GM18511 (cell line): ENCODE data around the gene CSMD2.
"Not testable (repeated sequence)": the region's sequence is repeated elsewhere in the genome, so short reads cannot be mapped to it uniquely, and the experiment has no call there.

Experiments
- ATAC-seq: cut with Tn5 transposase; IDR thresholded peaks from one replicate; pipeline ENCODE4 v1.9.1; 2021; ENCODE audit warnings: mild to moderate bottlenecking, moderate library complexity; ENCODE audit not compliant: unreplicated experiment

CSMD2 gene

DNA sequence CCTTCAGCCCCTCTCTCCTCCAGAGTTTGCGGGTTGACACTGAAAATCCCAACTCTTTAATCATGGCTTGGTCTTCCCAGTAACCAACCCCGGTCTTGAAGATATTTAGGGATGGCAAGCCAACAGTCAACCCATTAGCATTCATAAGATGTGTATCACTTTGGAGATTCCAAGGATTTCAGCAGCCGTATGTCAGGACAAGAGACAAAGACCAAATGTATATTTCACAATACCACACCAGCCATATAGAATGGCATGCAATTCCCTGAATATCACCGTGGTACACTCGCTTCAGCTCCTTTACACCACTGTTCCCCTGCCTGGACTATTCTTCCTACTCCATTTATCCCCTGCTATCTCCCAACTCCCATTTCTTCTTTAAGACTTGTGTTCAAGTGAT, 109.2 kb downstream of the CSMD2 start:
- no peak for ATAC-seq

DNA sequence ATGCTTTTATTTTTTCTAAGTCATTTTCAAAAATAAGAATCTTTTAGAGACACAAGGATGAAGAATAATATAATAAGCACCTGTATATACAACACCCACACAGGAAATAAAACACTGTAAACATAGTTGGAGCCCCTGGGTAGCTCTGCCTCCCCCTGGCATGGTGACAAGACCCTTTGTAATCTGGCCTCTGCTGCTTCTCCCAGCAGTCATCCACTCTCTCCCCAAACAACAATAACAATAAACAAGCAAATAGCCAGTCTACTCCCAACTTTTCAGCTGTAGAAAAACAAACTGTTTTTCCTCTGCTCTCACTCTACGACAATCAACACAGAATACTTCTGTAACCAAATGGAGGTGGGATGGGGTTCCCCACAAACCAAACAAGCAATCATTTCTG, 110.1 kb downstream of the CSMD2 start:
- no peak for ATAC-seq

DNA sequence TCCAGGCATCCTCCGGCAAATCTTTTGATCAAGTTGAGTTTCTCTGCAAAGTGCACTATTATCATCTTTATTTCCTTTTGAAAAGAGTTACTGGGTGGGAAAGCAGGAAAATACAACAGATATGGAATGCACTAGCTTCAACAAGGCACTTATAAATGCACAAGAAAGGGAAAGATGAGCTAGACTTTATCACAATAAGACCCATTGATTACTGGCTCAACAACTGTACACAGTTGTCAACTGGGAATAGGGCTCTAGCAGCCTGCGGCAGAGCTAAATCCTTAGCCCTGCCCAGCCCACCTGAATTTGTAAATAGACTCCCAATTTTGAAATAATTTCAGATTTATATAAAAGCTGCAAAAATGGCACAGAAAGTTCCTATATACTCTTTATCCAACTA, 111.4 kb downstream of the CSMD2 start:
- no peak for ATAC-seq

DNA sequence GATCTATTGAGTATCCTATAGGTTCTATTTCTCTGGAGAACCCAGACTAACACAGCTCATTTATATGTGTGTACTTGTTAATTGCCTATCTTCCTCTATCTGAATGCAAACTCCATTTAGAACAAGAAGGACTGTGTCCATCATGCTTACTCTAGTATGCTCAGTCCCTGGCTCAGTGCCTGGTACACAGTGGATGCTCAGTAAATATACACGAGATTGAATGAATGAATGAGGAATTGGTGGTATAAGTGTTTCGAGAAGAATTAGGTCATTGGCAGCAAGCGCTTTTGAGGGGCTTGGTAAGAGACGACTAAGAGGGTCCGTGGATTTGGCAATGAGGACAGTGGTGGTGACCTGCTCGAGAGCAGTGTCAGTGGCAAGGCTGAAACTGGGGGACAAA, 112.5 kb downstream of the CSMD2 start:
- no peak for ATAC-seq

DNA sequence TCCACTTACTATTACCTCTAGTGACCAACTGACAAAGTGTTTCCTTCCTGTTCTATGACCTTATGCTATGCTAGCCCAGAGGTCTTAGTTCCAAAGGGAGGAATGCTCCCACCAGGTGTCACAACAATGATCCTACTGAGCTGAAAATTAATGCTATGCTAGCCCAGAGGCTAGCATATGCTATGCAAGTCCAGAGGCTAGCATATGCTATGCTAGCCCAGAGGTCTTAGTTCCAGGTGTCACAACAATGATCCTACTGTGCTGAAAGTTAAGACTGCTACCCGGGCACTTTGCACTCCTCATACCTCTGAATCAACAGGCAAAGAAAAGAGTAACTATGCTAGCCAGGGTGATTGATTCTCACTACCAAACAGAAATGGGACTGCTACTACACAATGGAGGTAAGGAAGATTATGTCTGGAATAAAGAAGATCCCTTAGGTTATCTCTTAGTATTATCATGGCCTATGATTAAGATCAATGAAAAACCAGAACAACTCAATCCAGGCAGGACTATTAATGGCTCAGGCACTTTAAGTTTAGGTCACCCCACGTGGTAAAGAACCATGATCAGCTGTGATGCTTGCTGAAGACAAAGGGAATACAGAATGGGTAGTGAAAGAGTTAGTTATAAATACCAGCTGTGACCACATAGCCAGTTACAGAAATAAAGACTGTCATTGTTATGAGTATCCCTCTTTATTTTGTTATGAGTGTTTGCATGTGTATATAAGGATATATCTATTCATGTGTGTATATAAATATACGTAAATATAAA, 114.1 kb downstream of the CSMD2 start:
- no peak for ATAC-seq

DNA sequence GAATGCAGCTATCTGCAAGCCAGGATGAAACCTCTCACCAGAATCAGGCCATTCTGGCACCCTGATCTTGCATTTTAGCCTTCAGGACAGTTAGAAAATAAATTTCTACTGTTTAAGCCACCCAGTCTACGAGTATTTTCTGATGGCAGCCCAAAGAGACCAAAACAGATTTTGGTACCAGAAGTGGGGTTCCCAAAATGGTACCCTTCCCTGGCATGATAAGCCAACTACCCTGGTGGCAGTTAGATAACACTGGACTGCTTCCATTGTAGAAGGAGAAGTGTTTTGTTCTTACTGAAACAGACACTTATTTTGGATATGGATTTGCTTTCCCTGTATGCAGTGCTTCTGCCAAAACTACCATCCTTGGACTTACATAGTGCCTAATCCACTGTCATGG, 115.0 kb downstream of the CSMD2 start:
- ATAC-seq, result no peak

DNA sequence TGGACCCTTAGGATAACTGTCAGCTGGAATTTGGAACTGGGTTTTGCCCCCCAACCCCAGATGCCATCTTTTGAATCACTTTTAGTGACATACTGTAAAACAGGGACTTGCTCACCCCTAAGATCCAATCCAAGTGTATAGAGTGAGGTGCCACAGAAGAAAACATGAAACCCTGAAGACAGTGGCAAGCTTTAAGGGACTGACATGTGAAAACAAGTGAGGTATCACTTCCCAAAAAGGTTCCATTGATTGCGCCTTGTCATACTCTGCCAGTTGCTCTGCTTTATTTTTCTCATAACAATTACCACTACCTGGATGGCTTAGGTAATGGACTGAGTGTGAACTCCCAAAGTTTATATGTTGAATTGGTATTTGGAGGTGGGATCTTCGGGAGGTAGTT, 115.6 kb downstream of the CSMD2 start:
- ATAC-seq, result no peak

DNA sequence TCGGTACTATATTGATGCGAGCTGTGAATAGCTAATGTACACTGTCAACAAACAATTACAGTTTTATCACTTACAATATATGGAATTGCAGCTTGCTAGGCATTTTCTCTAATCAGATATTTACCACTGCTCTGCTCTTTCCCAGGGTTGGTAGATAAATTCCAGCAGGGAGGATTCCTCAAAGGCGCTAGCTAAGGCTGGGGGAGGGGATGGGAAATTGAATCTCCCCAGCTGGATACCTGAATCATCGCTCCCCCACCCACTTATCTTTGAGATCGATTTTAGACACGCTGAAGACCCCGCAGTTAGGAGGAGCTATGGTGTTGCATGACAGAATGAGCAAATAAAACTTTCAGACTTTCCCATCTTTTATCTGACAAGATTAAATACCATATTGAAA, 127.2 kb downstream of the CSMD2 start:
- ATAC-seq, result no peak

DNA sequence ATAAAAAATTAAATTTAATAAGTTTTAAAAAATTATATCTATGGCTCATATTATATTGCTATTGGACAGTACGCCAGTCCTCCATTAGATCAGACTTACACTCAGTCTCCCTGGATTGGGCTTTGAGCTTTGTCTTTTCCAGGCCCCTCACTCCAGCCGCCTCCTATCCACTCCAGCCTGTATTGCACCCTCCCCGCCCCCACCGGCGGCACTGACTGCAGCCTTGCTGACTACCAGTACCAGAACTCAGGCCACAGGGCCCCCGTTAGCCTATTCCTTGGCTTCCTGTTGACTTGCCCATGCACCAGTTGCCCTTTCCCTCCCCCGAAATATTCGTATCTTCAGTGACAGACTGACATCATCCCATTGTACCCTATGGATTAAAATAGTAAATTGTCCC, 127.9 kb downstream of the CSMD2 start:
- ATAC-seq, result no peak

DNA sequence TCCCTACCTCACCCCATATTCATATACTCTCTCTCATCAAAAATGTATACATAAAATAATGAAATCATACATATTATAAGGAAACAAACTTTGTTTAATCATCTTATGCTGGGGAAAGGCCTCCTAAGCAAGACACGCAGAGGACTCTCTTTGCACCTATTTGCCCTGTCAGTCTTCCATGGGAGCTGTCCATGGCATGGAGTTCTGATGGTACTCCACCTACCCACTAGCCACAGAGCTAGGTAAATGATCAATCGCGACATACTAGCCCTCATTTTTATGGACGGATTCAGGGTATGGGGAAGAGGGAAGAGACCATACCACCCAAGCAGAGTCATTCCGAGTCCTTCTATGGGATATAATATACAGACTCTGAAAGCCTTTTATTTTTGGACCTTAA, 131.0 kb downstream of the CSMD2 start:
- ATAC-seq, result no peak

DNA sequence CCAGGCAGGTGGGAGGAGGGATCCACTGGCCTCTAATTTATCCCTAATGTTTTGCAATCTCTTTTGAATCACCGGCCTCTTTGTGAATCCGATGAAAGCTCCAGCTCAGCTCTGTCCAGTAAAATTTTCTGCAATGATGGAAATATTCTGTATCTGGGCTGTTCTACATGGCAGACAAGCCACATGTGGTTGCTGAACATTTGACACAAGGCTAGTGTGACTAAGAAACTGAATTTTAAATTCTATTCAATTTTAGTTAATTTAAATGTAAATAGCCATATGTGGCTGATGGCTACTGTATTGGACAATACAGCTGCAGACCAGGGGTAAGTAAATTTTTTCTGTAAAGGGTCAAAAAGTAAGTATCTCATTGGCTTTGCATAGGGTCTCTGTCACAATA, 135.1 kb downstream of the CSMD2 start:
- no peak for ATAC-seq

DNA sequence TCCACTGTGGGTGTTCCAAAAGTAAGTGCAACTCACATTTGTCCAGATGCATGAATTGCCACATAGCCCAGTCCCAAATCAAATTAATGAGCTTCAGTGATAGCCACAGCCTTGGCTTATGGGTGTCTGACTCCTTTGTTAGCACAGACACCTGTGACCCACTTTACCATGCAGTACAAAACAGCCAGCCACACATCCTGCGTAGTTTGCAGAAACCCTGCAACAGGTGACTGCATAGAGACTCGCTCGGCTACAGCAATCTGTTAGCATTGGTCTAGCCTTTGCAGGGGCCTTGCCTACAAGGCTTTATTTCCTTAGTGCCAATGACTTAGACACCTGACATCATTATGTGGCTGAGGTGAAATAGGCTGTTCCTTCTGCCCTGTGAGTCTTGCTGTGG, 135.5 kb downstream of the CSMD2 start:
- no peak for ATAC-seq

DNA sequence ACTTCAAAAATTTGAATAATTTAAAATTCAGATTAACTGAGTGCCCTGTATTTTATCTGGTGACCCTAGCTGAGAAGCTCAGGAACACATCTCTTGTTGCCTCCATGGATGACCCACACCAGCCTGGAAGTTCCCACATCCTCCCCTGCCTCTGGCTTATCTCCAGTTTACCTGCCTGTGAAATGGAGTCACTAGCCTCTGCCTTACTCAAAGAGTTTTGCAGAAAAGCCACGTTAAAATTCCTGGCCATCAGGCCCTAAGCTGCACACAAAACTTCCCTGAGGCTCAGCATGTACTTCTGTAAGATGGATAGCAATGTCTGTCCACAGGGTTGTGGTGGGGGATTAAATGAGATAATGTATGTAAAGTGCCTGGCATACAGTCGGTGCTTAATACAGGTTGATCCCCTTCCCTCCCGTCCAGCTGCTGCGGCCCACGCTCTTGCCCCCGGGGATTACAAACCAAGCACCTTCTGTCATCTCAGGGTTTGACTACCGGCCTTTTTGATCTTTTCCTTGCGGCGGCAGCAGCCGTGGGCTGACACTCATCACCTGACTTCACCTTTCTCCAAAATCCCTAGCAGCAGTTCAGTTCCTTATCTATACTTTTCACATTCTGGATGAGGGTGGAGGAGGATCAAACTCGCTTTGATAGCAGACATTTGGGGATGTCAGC, 136.5 kb downstream of the CSMD2 start:
- ATAC-seq, result no peak

DNA sequence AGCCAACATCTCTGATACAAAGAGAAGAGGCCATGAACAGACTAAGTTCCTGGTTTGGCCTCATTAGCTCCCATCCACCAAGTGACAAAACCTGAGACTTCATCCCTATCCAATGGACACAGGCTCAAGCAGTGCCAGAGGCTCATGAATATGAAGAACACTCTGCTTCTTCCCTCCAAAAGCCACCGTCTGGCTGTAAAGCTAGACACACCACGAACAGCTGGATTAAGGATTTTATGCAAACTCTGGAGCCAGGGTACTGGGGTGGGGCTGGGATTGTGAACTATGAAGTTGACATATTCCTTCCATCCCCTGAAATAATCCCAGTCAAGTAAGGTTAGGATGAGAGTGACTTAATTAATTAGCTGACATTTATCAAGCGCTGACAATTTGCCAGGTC, 139.4 kb downstream of the CSMD2 start:
- no peak for ATAC-seq

DNA sequence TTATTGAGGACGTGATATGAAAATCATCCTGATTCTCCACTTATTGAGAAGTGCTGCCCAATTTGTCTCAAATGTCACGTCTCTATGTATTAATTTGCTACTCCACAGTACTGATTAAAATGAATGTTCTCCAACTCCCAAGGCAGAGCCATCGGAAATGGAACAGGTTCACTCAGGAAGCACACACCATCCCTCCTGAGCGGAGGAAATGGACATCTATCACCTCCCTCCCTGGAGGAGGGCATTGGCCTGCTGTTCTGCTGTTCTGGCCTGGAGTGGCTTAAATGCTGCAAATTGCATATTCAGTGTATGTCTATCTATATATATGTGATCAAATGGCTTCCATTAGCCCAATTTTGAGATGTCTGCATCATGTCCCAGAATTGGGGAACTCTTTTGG, 140.5 kb downstream of the CSMD2 start:
- ATAC-seq, result no peak

DNA sequence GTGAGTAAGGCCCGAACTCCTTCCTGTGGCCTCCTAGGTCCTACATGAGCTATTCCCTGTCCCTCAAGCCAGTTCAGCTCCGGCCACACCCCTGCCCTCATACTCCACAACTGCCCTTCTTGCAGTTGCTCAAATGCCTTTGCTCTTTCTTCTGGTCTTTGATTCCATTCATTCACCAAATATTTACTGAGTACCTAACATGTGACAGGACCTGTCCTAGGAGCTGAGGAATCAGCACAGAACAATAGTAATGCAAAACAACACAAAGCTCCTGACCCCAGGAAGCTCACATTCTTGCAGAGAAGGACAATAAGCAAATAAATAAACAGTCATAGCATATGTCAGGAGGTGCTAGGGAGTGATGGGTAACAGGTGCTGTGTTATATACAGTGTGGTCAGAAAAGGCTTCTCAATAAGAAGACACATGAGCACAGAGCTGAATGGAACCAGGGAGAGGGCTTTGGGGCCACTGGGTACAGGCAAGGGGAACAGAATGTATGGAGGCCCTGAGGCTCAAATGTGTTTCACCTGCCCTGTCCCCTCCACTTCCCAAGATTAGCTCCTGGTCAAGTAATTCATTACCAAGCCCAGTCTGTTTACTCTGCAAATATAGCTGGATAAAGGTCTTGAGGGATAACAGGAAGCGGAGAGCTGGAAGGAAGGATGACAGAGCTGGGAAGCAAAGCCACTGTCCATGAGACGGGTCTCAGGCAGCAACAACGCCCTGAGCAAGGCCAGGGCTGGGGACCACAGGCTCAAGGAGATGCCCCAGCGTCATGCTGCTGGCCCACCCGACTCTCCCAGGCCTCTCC, 145.1 kb downstream of the CSMD2 start:
- no peak for ATAC-seq

DNA sequence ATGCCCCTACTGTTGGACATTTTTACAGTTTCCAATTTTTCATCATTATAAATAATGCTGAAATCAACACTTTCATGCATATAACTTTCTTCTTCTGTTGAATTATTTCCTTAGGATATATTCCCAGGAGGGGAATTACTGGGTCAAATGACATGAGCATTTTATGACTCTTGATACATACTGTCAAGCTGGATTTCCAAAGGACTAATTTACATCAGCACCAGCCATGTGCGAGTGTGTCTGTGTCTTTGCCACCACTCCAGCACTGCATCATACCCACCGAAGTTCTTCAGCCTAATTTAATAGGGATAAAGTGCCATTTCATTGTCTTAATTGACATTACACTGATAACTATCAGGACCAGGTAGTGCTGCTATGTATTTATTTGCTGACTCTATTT, 146.7 kb downstream of the CSMD2 start:
- ATAC-seq, result no peak

DNA sequence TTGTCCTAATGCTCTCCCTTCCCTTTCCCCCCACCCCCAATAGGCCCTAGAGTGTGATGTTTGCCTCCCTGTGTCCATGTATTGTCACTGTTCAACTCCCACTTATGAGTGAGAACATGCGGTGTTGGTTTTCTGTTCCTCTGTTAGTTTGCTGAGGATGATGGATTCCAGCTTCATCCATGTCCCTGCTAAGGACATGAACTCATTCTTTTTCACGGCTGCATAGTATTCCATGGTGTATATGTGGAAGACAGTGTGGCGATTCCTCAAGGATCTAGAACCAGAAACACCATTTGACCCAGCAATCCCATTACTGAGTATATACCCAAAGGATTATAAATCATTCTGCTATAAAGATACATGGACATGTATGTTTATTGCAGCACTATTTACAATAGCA, 148.7 kb downstream of the CSMD2 start:
- ATAC-seq, result not testable (repeated sequence)

DNA sequence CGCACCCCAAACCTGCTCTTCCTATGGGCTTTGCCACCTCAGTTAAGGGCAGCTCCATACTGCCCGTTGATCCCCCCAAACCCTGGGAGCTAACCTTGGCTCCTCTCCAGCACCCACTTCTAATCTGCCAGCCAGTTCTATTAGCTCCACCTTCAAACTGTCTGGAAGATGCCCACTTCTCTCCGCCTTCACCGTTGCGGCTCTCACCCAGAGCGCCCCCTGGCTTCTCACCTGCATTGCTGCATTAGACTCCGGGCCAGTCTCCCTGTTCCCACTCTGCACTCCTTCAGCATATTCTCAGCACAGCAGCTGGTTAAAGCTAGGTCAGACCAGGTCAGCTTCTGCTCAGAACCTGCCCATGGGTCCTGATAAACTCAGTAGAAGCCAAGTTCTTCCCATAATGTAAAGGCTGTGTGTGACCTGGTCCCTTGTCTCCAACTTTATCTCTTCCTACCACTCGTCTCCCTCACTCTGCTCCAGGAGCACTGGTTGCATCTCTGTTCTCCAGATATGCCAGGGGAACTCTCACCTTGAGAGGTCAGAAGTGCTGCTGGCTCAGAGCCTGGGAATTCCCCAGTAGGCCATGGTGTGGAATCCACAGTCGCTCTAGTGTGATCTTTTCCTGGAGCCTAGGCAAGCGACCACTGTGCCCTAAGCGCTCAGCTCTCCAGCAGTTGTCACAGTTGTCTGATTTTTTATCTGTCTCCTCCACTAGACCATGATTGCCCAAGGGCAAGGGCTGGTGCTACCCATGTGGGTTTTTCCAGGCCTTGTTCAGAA, 150.9 kb downstream of the CSMD2 start:
- ATAC-seq, result no peak

DNA sequence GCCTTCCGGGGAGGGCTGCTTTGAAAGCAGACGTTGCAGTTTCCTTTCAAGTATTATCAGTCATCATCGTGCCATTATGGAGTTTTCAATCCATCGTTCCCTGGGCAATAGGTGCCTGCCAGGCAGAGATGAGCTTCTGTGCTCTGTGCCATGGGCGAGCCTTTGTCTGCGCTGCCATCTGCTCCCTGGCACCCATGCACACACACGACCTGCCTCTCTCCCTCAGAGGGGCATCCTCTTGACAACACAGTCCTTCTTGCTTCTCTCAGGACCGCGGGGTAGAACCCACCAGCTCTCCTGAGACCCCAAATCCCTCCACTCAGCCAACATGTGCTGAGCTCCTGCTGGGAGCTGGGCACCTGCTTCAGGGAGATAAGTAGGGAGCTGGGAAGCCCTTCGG, 151.9 kb downstream of the CSMD2 start:
- ATAC-seq, result no peak

DNA sequence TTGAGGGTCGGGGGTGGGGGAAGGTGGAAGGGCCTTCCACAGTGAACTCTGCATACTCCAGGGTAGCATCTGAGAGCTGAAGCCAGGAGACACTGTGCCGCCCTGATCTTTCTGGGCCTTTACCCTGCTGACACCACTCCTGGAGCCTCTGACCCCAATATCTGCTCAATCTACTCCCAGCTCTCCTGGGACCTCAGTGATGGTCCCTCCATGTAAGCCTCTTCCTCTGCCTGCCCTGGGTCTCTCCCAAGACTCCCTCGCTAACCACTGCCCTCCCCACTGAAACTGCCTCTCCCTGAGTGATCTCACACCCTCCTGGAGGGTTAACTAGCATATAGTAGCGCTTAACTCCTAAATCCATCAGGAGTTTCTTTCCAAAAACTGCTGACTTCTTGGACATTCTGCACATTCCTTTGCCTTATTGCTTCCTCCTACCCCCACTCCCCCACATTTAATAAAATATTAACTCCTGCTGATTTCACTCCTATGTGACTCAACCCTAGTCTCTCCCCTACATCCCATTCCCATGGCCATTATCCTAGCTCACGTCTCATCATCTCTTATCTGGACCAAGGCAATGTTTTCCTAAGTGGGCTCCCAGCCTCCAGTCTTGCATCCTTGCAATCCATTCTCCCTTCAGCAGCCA, 155.6 kb downstream of the CSMD2 start:
- no peak for ATAC-seq
